ENCODE data around the gene DCUN1D2.

Gene DCUN1D2

DNA sequence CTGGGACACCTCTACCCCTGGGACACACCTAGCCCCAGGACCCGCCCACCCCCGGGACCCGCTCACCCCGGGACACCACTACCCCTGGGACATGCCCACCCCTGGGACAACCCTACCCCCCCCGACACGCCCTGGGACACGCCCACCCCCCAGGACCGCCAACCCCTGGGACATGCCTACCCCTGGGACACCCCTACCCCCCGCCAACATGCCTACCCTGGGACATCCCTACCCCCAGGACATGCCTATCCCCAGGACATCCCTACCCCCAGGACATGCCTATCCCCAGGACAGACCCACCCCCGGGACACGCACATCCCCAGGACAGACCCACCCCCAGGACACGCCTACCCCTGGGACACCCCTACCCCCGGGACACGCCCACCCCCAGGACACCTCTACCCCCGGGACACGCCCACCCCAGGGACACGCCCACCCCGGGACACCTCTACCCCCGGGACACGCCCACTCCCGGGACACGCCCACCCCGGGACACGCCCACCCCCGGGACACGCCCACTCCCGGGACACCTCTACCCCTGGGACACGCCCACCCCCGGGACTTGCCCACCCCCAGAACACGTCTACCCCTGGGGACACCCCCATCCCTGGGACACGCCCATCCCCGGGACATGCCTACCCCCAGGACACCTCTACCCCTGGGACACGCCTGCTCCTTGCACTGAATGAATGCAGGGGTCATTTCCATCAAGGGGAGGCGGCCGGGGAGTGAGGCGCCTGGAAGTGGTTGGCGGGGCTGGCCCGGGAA, 69.5 kb downstream of the DCUN1D2 start:
- no peak for DNase-seq

GRCh38 chr13:113420232-113420631, 70.3 kb downstream of the DCUN1D2 start:
- no peak for DNase-seq

GRCh38 chr13:113419531-113420193, 70.8 kb downstream of the DCUN1D2 start:
- no peak for DNase-seq

DNA sequence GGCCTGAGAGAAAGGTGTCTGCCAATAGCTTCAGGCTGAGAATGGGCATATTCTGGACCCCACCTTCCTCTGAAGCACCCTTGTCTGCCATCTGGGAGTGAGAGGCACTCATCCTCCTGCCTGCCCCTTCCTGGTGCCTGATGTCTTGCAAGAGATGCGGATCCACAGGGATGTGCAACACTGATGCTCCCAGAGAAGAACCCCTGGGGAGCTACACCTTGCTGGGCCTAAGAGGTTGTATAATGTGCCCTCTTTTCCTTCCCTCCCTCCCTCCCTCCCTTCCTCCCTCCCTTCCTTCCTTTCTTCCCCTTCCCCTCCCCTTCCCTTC, 71.8 kb downstream of the DCUN1D2 start:
- DNase-seq: no peak

GRCh38 chr13:113417836-113418721, 72.4 kb downstream of the DCUN1D2 start:
- DNase-seq: no peak

GRCh38 chr13:113417008-113417751, 73.3 kb downstream of the DCUN1D2 start:
- no peak for DNase-seq

DNA sequence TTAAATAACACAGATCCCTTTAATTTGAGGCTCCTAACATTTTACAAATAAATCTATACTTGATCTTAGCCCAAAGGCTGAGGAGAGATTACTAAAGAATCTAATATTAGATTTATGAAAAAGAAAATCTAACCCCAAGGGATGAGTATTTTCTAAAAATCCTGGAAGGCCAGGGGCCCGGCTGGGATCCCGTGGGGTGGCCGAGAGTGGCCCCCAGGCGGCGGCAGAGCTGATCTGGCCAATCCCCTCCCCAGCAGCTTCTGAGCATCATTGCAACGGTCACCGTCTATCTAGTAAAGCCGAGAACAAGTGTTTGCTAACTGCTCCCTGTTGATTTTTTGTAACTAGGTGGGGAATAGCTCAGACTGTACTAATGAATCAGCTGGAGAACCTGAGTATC, 74.7 kb downstream of the DCUN1D2 start:
- no peak for DNase-seq

- no peak for DNase-seq
Observed at GRCh38 chr13:113415032-113415431, 75.5 kb downstream of the DCUN1D2 start.

GRCh38 chr13:113414335-113414734, 76.2 kb downstream of the DCUN1D2 start:
- no peak for DNase-seq

DNA sequence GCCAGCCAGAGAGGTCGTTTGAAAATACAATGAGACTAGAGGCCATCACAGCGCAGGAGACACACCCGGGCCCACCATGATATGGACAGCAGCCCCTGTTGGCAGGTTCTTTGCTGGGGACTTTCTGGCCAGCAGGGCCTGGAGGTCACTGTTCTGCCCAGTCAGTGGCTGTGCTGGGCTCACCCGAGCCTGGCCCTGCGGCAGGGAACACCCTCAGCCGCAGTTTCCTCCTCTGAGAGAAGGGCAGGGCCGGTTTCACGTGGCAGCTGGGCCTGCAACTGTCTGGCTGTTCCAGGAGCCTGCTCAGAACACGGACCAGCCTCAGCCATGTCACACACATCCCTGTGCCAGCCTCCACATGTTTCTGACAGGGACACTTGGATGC, 76.6 kb downstream of the DCUN1D2 start:
- DNase-seq: no peak

- DNase-seq: no peak
Observed at GRCh38 chr13:113413178-113413897, 77.2 kb downstream of the DCUN1D2 start.

DNA sequence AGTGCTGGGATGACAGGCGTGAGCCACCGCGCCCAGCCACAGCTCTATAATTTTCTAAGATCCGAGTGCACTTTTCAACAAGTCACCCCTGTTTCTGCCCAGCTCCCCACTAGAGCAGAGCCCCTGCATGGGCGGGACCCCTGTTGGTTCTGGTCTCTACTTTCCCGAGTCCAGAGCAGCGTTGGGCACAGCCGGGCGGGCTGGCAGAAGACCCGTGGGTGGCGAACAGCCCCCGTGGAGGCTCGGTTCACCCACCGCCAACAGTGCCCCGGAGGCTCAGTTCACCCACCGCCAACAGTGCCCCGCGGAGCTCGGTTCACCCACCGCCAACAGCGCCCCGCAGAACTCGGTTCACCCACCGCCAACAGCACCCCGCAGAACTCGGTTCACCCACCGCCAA, 78.1 kb downstream of the DCUN1D2 start:
- DNase-seq: no peak

GRCh38 chr13:113411216-113412023, 79.1 kb downstream of the DCUN1D2 start:
- DNase-seq: no peak

DNA sequence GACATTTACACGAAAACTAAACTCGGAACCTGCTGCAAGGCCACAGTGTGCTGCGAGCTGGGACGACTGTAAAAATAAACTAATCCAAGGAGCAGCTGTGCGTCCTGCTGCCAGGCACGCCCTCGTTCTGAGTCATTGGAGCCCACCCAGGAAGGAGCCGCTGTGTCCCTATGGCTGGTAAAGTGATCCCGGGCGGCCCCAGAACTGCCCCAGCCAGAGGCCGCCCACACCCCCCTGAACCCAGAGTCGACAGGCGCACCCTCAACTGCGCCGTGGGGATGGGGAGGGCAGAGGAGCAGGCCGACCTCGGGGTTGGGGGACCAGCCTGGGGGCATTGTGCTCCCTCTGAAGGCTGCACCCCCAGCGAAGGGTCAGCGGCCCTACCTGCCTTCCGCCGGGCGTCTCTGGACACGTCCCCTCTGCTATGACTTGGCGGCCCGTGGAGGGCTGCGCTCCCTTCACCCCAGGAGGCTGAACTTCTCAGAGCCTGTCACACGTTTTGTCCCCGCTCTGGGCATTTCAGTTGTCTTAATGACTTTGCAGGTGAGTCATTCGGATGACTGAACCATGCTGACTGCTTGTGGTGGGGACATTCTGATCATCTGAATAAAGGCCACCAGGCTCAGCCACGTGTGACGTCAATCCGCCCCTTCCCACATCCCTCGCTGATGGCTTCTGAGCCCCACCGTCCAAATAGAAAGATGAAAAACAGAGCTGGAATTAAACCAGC, 79.9 kb downstream of the DCUN1D2 start:
- no peak for DNase-seq

GRCh38 chr13:113408562-113408961, 81.9 kb downstream of the DCUN1D2 start:
- DNase-seq: no peak

- no peak for DNase-seq
Observed at GRCh38 chr13:113407531-113408393, 82.7 kb downstream of the DCUN1D2 start.

DNA sequence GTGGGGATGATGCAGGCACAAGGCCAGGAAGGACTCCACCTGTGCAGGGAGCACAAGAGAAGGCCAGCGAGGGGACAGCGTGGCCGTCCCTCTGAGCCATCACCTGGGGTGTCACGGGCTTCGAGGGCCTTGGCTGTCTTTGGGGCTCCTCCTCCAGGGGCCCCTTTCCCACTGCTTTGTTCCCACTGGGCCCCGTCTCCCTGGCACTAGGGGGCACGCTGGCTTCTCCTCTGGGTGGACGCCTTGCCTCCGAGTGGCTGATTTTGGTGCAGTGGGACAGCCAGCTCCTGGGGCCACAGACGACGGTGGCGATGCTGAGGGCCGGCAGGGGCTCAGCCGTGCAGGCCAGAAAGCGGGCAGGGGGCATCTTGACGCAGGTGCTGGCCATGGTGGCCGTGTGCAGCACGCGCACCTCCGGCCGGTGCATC, 83.4 kb downstream of the DCUN1D2 start:
- DNase-seq: no peak

- DNase-seq: no peak
Observed at GRCh38 chr13:113406321-113407102, 84.0 kb downstream of the DCUN1D2 start.
